Right lobe of liver (tissue), 6 donors: Measurements from ENCODE around the gene MAG. TPM values are rescaled to one million over a fixed set of nuclear protein-coding genes. Genes with fewer than 3 reads are reported as not detected.

Experiments
- ATAC-seq, 4 donors: fragments of 200-7000 bp; cut with Tn5 transposase; one replicate each; pipeline ENCODE4 v1.9.1; 2020; ENCODE audit warnings: mild to moderate bottlenecking in 4 of 4, moderate library complexity in 4 of 4
- DNase-seq, 3 donors: peaks; one replicate each; pipeline ENCODE4 v3.0.0-alpha.2; 2020
- H3K27ac ChIP-seq, 3 donors: fragments of 200-600 bp; one replicate each; pipeline ENCODE4 v1.8.0; 2022
- H3K27me3 ChIP-seq, 2 donors: fragments of 200-600 bp; one replicate each; pipeline ENCODE4 v1.8.0; 2022
- H3K36me3 ChIP-seq, 4 donors: fragments of 200-600 bp; sonication (generic) in 1 of 4; one replicate each; pipeline versions ENCODE4 v1.5.1 to v1.8.0; 2017 to 2022; ENCODE audit warnings: control low read depth in 1 of 4
- H3K4me1 ChIP-seq, 4 donors: fragments of 200-600 bp; sonication (generic) in 1 of 4; one replicate each; pipeline versions ENCODE4 v1.5.1 to v1.8.0; 2017 to 2022; ENCODE audit warnings: control low read depth in 1 of 4
- H3K4me3 ChIP-seq, 3 donors: fragments of 200-600 bp; one replicate each; pipeline ENCODE4 v1.8.0; 2022
- H3K9me3 ChIP-seq, 4 donors: fragments of 200-600 bp; sonication (generic) in 1 of 4; one replicate each; pipeline versions ENCODE4 v1.5.1 to v1.8.0; 2017 to 2022; ENCODE audit warnings: control low read depth in 1 of 4
- CTCF ChIP-seq, 4 donors: fragments of 200-600 bp in 3 of 4; fragments of 450-650 bp in 1 of 4; IDR thresholded peaks; one replicate each; pipeline versions ENCODE4 v1.5.1 to v1.8.0; 2016 to 2022; ENCODE audit warnings: antibody characterized with exemption in 4 of 4, mild to moderate bottlenecking in 2 of 4
- POLR2A ChIP-seq: fragments of 450-650 bp; IDR thresholded peaks from one replicate; pipeline ENCODE4 v1.6.1; 2017; ENCODE audit warnings: antibody characterized with exemption, mild to moderate bottlenecking
- WGBS: methylation state at CpG from one replicate; pipeline ENCODE4 v1.1.6; 2018; ENCODE audit warnings: low coverage, low lambda C conversion rate; ENCODE audit not compliant: insufficient coverage; ENCODE audit errors: missing lambda C conversion rate; 5-methylcytosine and 5-hydroxymethylcytosine counted together
- intact Hi-C, 2 donors: fragments of 100-400 bp; cut with DNase I; formaldehyde crosslinking; loops; one replicate each; pipeline versions ENCODE4 v1.11.2 to v1.14.1; 2022
- total RNA-seq, 6 experiments: library from RNA; depleted of rRNA in 2 of 6; stranded (reverse); fragments of >200 nt in 2 of 6; fragmentation: NEBNext Ultra II Directional in 3 of 6; extraction: Animal tissue kit (Norgen Biotek cat#: 25700) in 3 of 6; gene quantifications; one replicate each; pipeline versions ENCODE4 v1.1.0 to v1.2.4, GENCODE V29; 2016 to 2023
- donor health status: DM: no; HTN: yes; CAD: no.
- donor health status: DM: no; HTN: no; CAD: no.
- donor health status: DM: no; HTN: no; CAD: no.
- donor health status: DM: no; HTN: yes; CAD: no.
- donor health status: DM: no; HTN: yes; CAD: no.

Gene MAG
- total RNA-seq, 6 experiments from 2014 or later: 0.40 TPM; not detected in 5

- ATAC-seq (no peak), DNase-seq (peak in 1 of 3 donors; percentile 8)
- Histone ChIP-seq H3K27me3 (no peaks in the 10 kb centered on the region), H3K27ac (no peak overlapping the region), H3K4me3 (no peak overlapping the region), H3K36me3 (no peaks in the 10 kb centered on the region), H3K4me1 (no peaks in the 10 kb centered on the region), H3K9me3 (no peaks in the 10 kb centered on the region)
- WGBS: 71% methylated on average over 4 of the region's 13 CpGs
- intact Hi-C loops: no loop called here
- TF ChIP-seq CTCF (IDR thresholded peaks at IDR 0.05) (no peak), POLR2A (no peak)
Observed at GRCh38 chr19:35337984-35338296, 46.0 kb downstream of the MAG start.

GRCh38 chr19:35340431-35340830, 48.5 kb downstream of the MAG start:
- Histone ChIP-seq H3K27me3 (no peaks in the 10 kb centered on the region), H3K9me3 (no peaks in the 10 kb centered on the region), H3K4me3 (no peak overlapping the region), H3K36me3 (no peaks in the 10 kb centered on the region), H3K4me1 (no peaks in the 10 kb centered on the region), H3K27ac (no peak overlapping the region)
- TF ChIP-seq POLR2A (no peak), CTCF (IDR thresholded peaks at IDR 0.05) (no peak)
- intact Hi-C loops: loop anchor here in 1 of 2 donors (10.0 kb wide), 1 partner anchor 134 kb away; no protein-coding TSS in a partner anchor
- 77% methylated on average over 10 of the region's 11 CpGs for WGBS
- DNase-seq (peak in 1 of 3 donors; percentile 5), ATAC-seq (no peak)

DNA sequence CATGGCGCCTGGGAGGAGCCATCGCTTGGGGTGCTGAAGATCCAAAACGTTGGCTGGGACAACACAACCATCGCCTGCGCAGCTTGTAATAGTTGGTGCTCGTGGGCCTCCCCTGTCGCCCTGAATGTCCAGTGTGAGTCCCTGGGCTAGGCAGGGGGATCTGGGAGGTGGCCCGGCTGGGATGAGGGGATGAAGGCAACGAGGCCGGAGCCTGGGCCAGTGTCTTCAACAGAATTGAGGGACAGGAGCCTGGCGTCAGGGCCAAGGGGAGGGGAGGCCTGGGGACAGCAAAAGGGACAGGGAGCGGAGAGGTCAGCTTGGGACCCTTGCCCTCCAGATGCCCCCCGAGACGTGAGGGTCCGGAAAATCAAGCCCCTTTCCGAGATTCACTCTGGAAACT, 49.0 kb downstream of the MAG start:
- intact Hi-C loops: loop anchor here in 1 of 2 donors (10.0 kb wide), 1 partner anchor 134 kb away; no protein-coding TSS in a partner anchor
- no peaks in the 10 kb centered on the region for H3K4me1 ChIP-seq
- no peaks in the 10 kb centered on the region for H3K36me3 ChIP-seq
- TF ChIP-seq CTCF (IDR thresholded peaks at IDR 0.05) (no peak), POLR2A (no peak)
- no peak overlapping the region for H3K4me3 ChIP-seq
- no peaks in the 10 kb centered on the region for H3K9me3 ChIP-seq
- 70% methylated on average over 12 of the region's 16 CpGs for WGBS
- no peak for ATAC-seq
- peak in 1 of 3 donors; percentile 25 for DNase-seq
- H3K27me3 ChIP-seq: no peaks in the 10 kb centered on the region
- no peak overlapping the region for H3K27ac ChIP-seq

DNA sequence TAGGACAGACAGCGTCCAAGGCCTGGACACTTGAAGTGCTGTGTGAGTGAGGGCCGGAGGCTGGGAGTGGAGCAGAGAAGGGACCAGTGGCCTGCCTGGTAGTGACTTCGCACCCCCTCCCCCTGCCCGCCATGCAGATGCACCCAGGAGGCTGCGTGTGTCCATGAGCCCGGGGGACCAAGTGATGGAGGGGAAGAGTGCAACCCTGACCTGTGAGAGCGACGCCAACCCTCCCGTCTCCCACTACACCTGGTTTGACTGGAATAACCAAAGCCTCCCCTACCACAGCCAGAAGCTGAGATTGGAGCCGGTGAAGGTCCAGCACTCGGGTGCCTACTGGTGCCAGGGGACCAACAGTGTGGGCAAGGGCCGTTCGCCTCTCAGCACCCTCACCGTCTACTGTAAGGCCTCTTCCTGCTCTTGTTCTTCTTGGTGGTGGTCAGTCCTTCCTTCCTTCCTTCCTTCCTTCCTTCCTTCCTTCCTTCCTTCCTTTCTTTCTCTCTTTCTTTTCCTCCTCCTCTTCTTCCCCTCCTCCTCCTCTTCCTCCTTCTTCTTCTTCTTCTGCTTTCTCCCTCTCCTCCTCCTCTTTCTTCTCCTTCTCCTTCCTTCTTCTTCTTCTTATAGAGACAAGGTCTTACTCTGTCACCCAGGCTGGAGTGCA, 49.7 kb downstream of the MAG start:
- TF ChIP-seq POLR2A (no peak), CTCF (IDR thresholded peaks at IDR 0.05) (no peak)
- peak in 1 of 3 donors; percentile 29 for DNase-seq
- Histone ChIP-seq H3K27ac (no peak overlapping the region), H3K36me3 (no peaks in the 10 kb centered on the region), H3K4me1 (no peaks in the 10 kb centered on the region), H3K4me3 (no peak overlapping the region), H3K9me3 (no peaks in the 10 kb centered on the region), H3K27me3 (no peaks in the 10 kb centered on the region)
- 33% methylated on average over 5 of the region's 14 CpGs for WGBS
- intact Hi-C loops: loop anchor here in 1 of 2 donors (10.0 kb wide), 1 partner anchor 133 kb away; no protein-coding TSS in a partner anchor
- ATAC-seq: no peak
